Activated CD8-positive, alpha-beta memory T cell treated with anti-CD3 and anti-CD28 coated beads for 4 hours (primary cell): Measurements from ENCODE around the gene HABP2.

Experiments used
- DNase-seq, 2 donors: peaks; one replicate each; pipeline ENCODE4 v3.0.0-alpha.2; 2020; ENCODE audit warnings: low read depth in 2 of 2

The HABP2 gene

GRCh38 chr10:113604572-113604971 lies 51.7 kb downstream of the HABP2 start:
- no peak for DNase-seq

- no peak for DNase-seq
Observed at GRCh38 chr10:113605268-113605978, 52.6 kb downstream of the HABP2 start.

GRCh38 chr10:113609704-113610108 lies 56.9 kb downstream of the HABP2 start:
- no peak for DNase-seq

GRCh38 chr10:113610631-113611601 lies 58.1 kb downstream of the HABP2 start:
- DNase-seq: no peak

GRCh38 chr10:113612154-113612553 lies 59.3 kb downstream of the HABP2 start:
- no peak for DNase-seq

GRCh38 chr10:113613427-113613826 lies 60.6 kb downstream of the HABP2 start:
- DNase-seq: no peak

GRCh38 chr10:113613977-113614690 lies 61.3 kb downstream of the HABP2 start:
- DNase-seq: no peak

GRCh38 chr10:113616244-113617074 lies 63.6 kb downstream of the HABP2 start:
- no peak for DNase-seq

GRCh38 chr10:113617086-113617485 lies 64.2 kb downstream of the HABP2 start:
- no peak for DNase-seq

GRCh38 chr10:113618338-113618737 lies 65.5 kb downstream of the HABP2 start:
- DNase-seq: no peak

GRCh38 chr10:113619401-113619800 lies 66.5 kb downstream of the HABP2 start:
- DNase-seq: no peak

- DNase-seq: no peak
Observed at GRCh38 chr10:113620511-113620910, 67.7 kb downstream of the HABP2 start.

- no peak for DNase-seq
Observed at GRCh38 chr10:113620936-113621335, 68.1 kb downstream of the HABP2 start.

- DNase-seq: no peak
Observed at GRCh38 chr10:113621799-113622198, 68.9 kb downstream of the HABP2 start.

- DNase-seq: no peak
Observed at GRCh38 chr10:113622831-113623230, 70.0 kb downstream of the HABP2 start.

GRCh38 chr10:113625461-113626186 lies 72.8 kb downstream of the HABP2 start:
- no peak for DNase-seq

- no peak for DNase-seq
Observed at GRCh38 chr10:113626809-113627355, 74.0 kb downstream of the HABP2 start.

- no peak for DNase-seq
Observed at GRCh38 chr10:113627836-113628235, 75.0 kb downstream of the HABP2 start.

GRCh38 chr10:113628607-113629153 lies 75.8 kb downstream of the HABP2 start:
- DNase-seq: no peak

GRCh38 chr10:113630929-113631533 lies 78.2 kb downstream of the HABP2 start:
- no peak for DNase-seq
